ENCODE results near the gene SCARF1.

Gene SCARF1

GRCh38 chr17:1626333-1626732 lies 19.2 kb downstream of the SCARF1 start:
- no peak for DNase-seq
- Mint-ChIP-seq H3K4me1 (peaks cover 32% of the 10 kb centered on the region), H3K4me3 (peak overlapping the region; percentile 72), H3K27me3 (ENCODE audit: low read depth, poor library complexity) (peaks cover 41% of the 10 kb centered on the region), H3K36me3 (ENCODE audit: low read depth) (no peaks in the 10 kb centered on the region), H3K27ac (no peak overlapping the region), H3K9me3 (no peaks in the 10 kb centered on the region)
- TF ChIP-seq CTCF (IDR thresholded peaks at IDR 0.05) = no peak

- TF ChIP-seq CTCF (IDR thresholded peaks at IDR 0.05) = no peak
- peaks cover 40% of the 10 kb centered on the region for H3K4me1 Mint-ChIP-seq
- no peak overlapping the region for H3K27ac Mint-ChIP-seq
- H3K9me3 Mint-ChIP-seq = no peaks in the 10 kb centered on the region
- no peak for DNase-seq
- peaks cover 33% of the 10 kb centered on the region for H3K27me3 Mint-ChIP-seq (ENCODE audit: low read depth, poor library complexity)
- H3K36me3 Mint-ChIP-seq (ENCODE audit: low read depth) = no peaks in the 10 kb centered on the region
- H3K4me3 Mint-ChIP-seq = peak overlapping the region; percentile 72
Measured at GRCh38 chr17:1625581-1625980, 20.0 kb downstream of the SCARF1 start.

GRCh38 chr17:1625053-1625452 lies 20.5 kb downstream of the SCARF1 start:
- Mint-ChIP-seq H3K36me3 (ENCODE audit: low read depth) (no peaks in the 10 kb centered on the region), H3K4me1 (peaks cover 41% of the 10 kb centered on the region), H3K27me3 (ENCODE audit: low read depth, poor library complexity) (peaks cover 28% of the 10 kb centered on the region), H3K9me3 (no peaks in the 10 kb centered on the region), H3K27ac (no peak overlapping the region), H3K4me3 (no peak overlapping the region)
- TF ChIP-seq CTCF (IDR thresholded peaks at IDR 0.05) = no peak
- no peak for DNase-seq

GRCh38 chr17:1624650-1625049 lies 20.9 kb downstream of the SCARF1 start:
- H3K9me3 Mint-ChIP-seq = no peaks in the 10 kb centered on the region
- H3K36me3 Mint-ChIP-seq (ENCODE audit: low read depth) = no peaks in the 10 kb centered on the region
- no peak for TF ChIP-seq CTCF (IDR thresholded peaks at IDR 0.05)
- no peak for DNase-seq
- peaks cover 44% of the 10 kb centered on the region for H3K4me1 Mint-ChIP-seq
- peaks cover 26% of the 10 kb centered on the region for H3K27me3 Mint-ChIP-seq (ENCODE audit: low read depth, poor library complexity)
- H3K27ac Mint-ChIP-seq = no peak overlapping the region
- no peak overlapping the region for H3K4me3 Mint-ChIP-seq

GRCh38 chr17:1623057-1623630 lies 22.4 kb downstream of the SCARF1 start:
- Mint-ChIP-seq H3K27me3 (ENCODE audit: low read depth, poor library complexity) (peaks cover 24% of the 10 kb centered on the region), H3K36me3 (ENCODE audit: low read depth) (no peaks in the 10 kb centered on the region), H3K4me1 (peaks cover 57% of the 10 kb centered on the region), H3K9me3 (no peaks in the 10 kb centered on the region), H3K27ac (no peak overlapping the region), H3K4me3 (no peak overlapping the region)
- no peak for TF ChIP-seq CTCF (IDR thresholded peaks at IDR 0.05)
- DNase-seq = no peak

- DNase-seq = peak; percentile 13
- Mint-ChIP-seq H3K36me3 (ENCODE audit: low read depth) (no peaks in the 10 kb centered on the region), H3K9me3 (no peaks in the 10 kb centered on the region), H3K27me3 (ENCODE audit: low read depth, poor library complexity) (peaks cover 11% of the 10 kb centered on the region), H3K4me1 (peaks cover 55% of the 10 kb centered on the region), H3K4me3 (peak overlapping the region; percentile 58), H3K27ac (no peak overlapping the region)
- TF ChIP-seq CTCF (IDR thresholded peaks at IDR 0.05) = no peak
Measured at GRCh38 chr17:1621273-1621954, 24.1 kb downstream of the SCARF1 start.
